DOHH2 (cell line): Measurements from ENCODE around the gene MIEF1.

Experiments
- EZH2phosphoT487 ChIP-seq: fragments of 200-600 bp; sonication (generic); IDR thresholded peaks from 2 replicates; pipeline ENCODE4 v1.6.1; 2017; ENCODE audit warnings: borderline replicate concordance, mild to moderate bottlenecking, antibody characterized with exemption, low read length, moderate library complexity, mixed read lengths
- TF ChIP-seq, protein P1 (sequence below): fragments of 200-600 bp; sonication (generic); IDR thresholded peaks from one replicate; pipeline ENCODE4 v1.5.1; 2014; ENCODE audit warnings: antibody characterized with exemption, mild to moderate bottlenecking, low read depth, low read length; ENCODE audit not compliant: poor library complexity, severe bottlenecking

DNA sequence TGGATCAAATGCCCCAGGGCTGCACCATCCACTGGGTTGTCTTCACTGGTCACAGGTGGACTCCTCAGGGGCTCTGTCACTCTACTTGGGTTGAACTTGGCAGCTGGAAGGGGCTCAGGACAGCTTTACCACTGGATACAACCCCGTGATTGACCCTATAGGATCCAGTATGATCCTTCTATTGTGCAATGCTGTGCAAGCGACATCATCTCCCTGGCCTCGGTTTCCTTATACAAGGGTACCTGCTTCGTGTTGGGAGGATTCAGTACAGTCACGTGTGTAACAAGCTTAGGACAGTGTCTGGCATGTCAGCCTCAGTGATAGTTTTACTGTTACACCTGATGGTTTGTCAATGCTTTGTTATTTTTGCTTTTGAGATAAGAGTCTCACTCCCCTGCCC lies 20.5 kb upstream of the MIEF1 start:
- TF ChIP-seq, protein P1, sequence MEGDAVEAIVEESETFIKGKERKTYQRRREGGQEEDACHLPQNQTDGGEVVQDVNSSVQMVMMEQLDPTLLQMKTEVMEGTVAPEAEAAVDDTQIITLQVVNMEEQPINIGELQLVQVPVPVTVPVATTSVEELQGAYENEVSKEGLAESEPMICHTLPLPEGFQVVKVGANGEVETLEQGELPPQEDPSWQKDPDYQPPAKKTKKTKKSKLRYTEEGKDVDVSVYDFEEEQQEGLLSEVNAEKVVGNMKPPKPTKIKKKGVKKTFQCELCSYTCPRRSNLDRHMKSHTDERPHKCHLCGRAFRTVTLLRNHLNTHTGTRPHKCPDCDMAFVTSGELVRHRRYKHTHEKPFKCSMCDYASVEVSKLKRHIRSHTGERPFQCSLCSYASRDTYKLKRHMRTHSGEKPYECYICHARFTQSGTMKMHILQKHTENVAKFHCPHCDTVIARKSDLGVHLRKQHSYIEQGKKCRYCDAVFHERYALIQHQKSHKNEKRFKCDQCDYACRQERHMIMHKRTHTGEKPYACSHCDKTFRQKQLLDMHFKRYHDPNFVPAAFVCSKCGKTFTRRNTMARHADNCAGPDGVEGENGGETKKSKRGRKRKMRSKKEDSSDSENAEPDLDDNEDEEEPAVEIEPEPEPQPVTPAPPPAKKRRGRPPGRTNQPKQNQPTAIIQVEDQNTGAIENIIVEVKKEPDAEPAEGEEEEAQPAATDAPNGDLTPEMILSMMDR: no peak
- no peak for TF ChIP-seq EZH2phosphoT487
